Astrocyte (in vitro differentiated cells and primary cell): ENCODE results near the gene AMBP.

Experiments used
- CTCF ChIP-seq: IDR thresholded peaks from 2 replicates; pipeline ENCODE4 v1.5.1; 2011; ENCODE audit warnings: low read depth, mild to moderate bottlenecking, inconsistent platforms, low read length, moderate library complexity; ENCODE audit not compliant: insufficient read depth
- EZH2 ChIP-seq: IDR thresholded peaks from 2 replicates; pipeline ENCODE4 v1.6.1; 2012; ENCODE audit warnings: mild to moderate bottlenecking, low read length, inconsistent platforms; ENCODE audit not compliant: insufficient read depth

DNA sequence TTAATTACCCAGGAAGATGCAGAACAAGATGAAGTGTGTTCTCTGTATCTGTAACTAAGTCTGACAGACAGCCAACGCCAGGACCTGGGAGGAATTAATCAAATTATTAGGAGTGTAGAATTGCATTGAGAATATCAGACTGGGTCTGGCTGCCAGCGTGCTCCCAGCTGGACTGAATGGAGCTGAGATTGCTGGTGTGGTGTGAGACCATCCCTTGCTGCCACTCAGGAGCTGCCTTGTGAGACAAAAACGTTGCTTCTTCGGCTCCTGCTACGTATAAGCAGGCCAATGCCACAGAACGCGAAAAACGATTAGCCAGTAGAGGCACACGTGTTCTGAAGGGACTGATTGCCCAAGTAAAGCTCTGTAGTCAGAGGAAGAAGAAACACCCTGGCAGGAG lies 66.8 kb downstream of the AMBP start:
- TF ChIP-seq CTCF (no peak), EZH2 (no peak)
